Calu3 (cell line): ENCODE results near the gene FZD4. TPM values are rescaled to one million over a fixed set of nuclear protein-coding genes. Genes with fewer than 3 reads are reported as not detected.

Experiments used
- BruUV-seq: library from RNA; stranded (reverse); fragments of 400-500 nt; replicated peaks from 2 replicates; lab custom pipeline; 2021; lab: Mats Ljungman, UMichigan
- CTCF ChIA-PET: fragments of 300-600 bp; sonication (Branson Sonifier 250); formaldehyde crosslinking; loops from one replicate; lab custom pipeline; 2022; ENCODE audit warnings: antibody characterized with exemption; lab: Charles Lee
- DNase-seq: peaks from one replicate; pipeline ENCODE4 v3.0.0; 2022
- H3K27ac Mint-ChIP-seq: one replicate; pipeline ENCODE4 v1.8.0; 2022; ENCODE audit warnings: mixed read lengths; ENCODE audit not compliant: unreplicated experiment
- H3K27me3 Mint-ChIP-seq: one replicate; pipeline ENCODE4 v1.8.0; 2022; ENCODE audit warnings: mixed read lengths; ENCODE audit not compliant: unreplicated experiment
- H3K36me3 Mint-ChIP-seq: one replicate; pipeline ENCODE4 v1.8.0; 2022; ENCODE audit warnings: mild to moderate bottlenecking, moderate library complexity, mixed read lengths; ENCODE audit not compliant: insufficient read depth, unreplicated experiment
- H3K4me1 Mint-ChIP-seq: one replicate; pipeline ENCODE4 v1.8.0; 2022; ENCODE audit warnings: mild to moderate bottlenecking, low read depth, mixed read lengths; ENCODE audit not compliant: unreplicated experiment
- H3K4me3 Mint-ChIP-seq: one replicate; pipeline ENCODE4 v1.8.0; 2022; ENCODE audit warnings: mild to moderate bottlenecking, low read depth, moderate library complexity, mixed read lengths; ENCODE audit not compliant: unreplicated experiment
- H3K9me3 Mint-ChIP-seq: one replicate; pipeline ENCODE4 v1.8.0; 2022; ENCODE audit warnings: low read depth, mixed read lengths; ENCODE audit not compliant: unreplicated experiment
- CTCF ChIP-seq: fragments of 200-600 bp; IDR thresholded peaks from one replicate; pipeline ENCODE4 v1.8.0; 2022; ENCODE audit warnings: antibody characterized with exemption; ENCODE audit not compliant: unreplicated experiment
- intact Hi-C: fragments of 100-400 bp; cut with micrococcal nuclease; formaldehyde crosslinking; loops from one replicate; pipeline ENCODE4 v1.10.0; 2022; ENCODE audit not compliant: unreplicated experiment
- total RNA-seq: library from RNA; stranded (reverse); gene quantifications from 2 replicates; pipeline ENCODE4 v1.2.3, GENCODE V29; 2022

FZD4 gene
- total RNA-seq, 1 experiment from 2014 or later, result 2.5 TPM

DNA sequence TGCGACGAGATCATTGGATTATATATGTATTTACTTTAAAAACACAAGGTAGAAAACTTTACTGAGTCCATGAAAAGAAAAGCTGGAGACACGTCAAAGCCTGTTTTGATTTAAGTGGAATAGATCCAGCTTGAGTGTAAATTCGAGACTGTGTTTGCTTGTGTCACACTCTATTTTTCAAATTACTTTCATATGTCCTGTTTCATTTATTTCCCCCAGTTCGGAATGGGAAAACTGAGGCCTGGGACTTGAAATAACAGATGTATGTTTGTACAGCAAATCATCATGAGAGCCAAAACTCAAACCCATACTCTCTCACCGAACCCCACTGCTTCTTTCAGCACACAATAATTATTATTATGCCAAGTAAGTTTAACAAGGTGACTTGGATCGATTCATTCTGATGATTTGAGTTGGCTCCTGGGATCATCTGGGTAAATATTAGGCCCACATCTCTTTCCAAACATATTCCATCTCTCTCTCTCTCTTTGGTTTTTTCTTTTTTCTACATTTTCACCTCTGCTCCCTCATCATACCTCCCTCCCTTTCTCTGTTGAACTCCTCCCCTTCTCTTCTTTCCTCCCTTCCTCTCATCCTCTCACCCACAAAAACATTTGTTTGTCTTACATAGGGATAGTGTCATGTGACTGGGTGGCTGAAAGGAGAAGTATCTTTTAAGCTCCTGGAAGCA is 21.2 kb downstream of the FZD4 start:
- DNase-seq, result no peak
- no peak overlapping the region for H3K4me3 Mint-ChIP-seq
- H3K9me3 Mint-ChIP-seq, result no peaks in the 10 kb centered on the region
- intact Hi-C loops, result no loop called here
- no peaks in the 10 kb centered on the region for H3K36me3 Mint-ChIP-seq
- CTCF ChIA-PET, result no interaction called here
- TF ChIP-seq CTCF, result no peak
- peaks cover 13% of the 10 kb centered on the region for H3K4me1 Mint-ChIP-seq
- BruUV-seq, result no TSS peak
- H3K27me3 Mint-ChIP-seq, result no peaks in the 10 kb centered on the region
- no peak overlapping the region for H3K27ac Mint-ChIP-seq

GRCh38 chr11:86932924-86933875 is 22.0 kb downstream of the FZD4 start:
- H3K4me3 Mint-ChIP-seq, result no peak overlapping the region
- intact Hi-C loops, result no loop called here
- DNase-seq, result no peak
- H3K9me3 Mint-ChIP-seq, result no peaks in the 10 kb centered on the region
- BruUV-seq, result no TSS peak
- H3K4me1 Mint-ChIP-seq, result peaks cover 13% of the 10 kb centered on the region
- no peak overlapping the region for H3K27ac Mint-ChIP-seq
- CTCF ChIA-PET, result no interaction called here
- no peaks in the 10 kb centered on the region for H3K36me3 Mint-ChIP-seq
- H3K27me3 Mint-ChIP-seq, result no peaks in the 10 kb centered on the region
- TF ChIP-seq CTCF, result no peak

GRCh38 chr11:86932259-86932585 is 23.0 kb downstream of the FZD4 start:
- intact Hi-C loops, result no loop called here
- H3K4me1 Mint-ChIP-seq, result peaks cover 13% of the 10 kb centered on the region
- no peak for DNase-seq
- CTCF ChIA-PET, result no interaction called here
- H3K27me3 Mint-ChIP-seq, result no peaks in the 10 kb centered on the region
- no peak overlapping the region for H3K4me3 Mint-ChIP-seq
- no peaks in the 10 kb centered on the region for H3K9me3 Mint-ChIP-seq
- no TSS peak for BruUV-seq
- no peaks in the 10 kb centered on the region for H3K36me3 Mint-ChIP-seq
- H3K27ac Mint-ChIP-seq, result no peak overlapping the region
- TF ChIP-seq CTCF, result no peak

- no peak for DNase-seq
- CTCF ChIA-PET, result no interaction called here
- Mint-ChIP-seq H3K36me3 (no peaks in the 10 kb centered on the region), H3K9me3 (no peaks in the 10 kb centered on the region), H3K27me3 (no peaks in the 10 kb centered on the region), H3K27ac (no peak overlapping the region), H3K4me1 (peaks cover 13% of the 10 kb centered on the region), H3K4me3 (no peak overlapping the region)
- no peak for TF ChIP-seq CTCF
- BruUV-seq, result no TSS peak
- intact Hi-C loops, result no loop called here
Observed at GRCh38 chr11:86931548-86932258, 23.5 kb downstream of the FZD4 start.
